Subcutaneous preadipocyte (primary cell): ENCODE results near the gene RTP2. TPM values are rescaled to one million over a fixed set of nuclear protein-coding genes. Genes with fewer than 3 reads are reported as not detected.

Experiments
- total RNA-seq: library from RNA; depleted of rRNA; stranded (reverse); fragments of >200 nt; gene quantifications from 2 replicates; pipeline ENCODE4 v1.2.3, GENCODE V29; 2012

RTP2 gene, protein sequence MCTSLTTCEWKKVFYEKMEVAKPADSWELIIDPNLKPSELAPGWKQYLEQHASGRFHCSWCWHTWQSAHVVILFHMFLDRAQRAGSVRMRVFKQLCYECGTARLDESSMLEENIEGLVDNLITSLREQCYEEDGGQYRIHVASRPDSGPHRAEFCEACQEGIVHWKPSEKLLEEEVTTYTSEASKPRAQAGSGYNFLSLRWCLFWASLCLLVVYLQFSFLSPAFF
- total RNA-seq = not detected in 2 replicates

DNA sequence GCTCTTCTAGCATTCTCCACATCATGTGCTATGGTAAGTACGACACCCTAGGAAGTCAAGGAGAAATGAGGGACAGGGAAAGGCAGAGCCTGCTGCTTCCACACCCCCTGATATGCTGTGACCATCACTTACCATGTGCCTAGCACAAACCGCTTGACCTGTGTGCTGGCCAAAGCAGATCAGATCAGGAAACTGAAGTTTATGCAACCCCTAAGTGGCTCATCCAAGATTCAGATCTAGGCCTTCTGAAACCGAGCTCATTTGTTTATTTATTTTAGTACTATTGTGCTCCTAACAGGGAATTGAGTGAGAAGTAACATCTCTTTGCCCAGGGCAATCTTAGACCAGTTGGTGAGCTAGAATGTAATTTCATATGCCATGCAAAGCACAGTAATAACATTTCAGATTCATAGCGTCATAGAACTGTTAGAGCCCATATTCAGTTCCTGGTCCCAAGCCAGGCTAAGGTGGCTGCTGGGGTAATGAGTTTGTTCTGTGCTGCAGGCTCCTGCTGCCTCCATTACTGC is at the start of gene RTP2:
RTP2 (minus strand) TSS at position 51 of the 527 bp plus-strand sequence. CDS start 429 bp downstream, outside the sequence.

DNA sequence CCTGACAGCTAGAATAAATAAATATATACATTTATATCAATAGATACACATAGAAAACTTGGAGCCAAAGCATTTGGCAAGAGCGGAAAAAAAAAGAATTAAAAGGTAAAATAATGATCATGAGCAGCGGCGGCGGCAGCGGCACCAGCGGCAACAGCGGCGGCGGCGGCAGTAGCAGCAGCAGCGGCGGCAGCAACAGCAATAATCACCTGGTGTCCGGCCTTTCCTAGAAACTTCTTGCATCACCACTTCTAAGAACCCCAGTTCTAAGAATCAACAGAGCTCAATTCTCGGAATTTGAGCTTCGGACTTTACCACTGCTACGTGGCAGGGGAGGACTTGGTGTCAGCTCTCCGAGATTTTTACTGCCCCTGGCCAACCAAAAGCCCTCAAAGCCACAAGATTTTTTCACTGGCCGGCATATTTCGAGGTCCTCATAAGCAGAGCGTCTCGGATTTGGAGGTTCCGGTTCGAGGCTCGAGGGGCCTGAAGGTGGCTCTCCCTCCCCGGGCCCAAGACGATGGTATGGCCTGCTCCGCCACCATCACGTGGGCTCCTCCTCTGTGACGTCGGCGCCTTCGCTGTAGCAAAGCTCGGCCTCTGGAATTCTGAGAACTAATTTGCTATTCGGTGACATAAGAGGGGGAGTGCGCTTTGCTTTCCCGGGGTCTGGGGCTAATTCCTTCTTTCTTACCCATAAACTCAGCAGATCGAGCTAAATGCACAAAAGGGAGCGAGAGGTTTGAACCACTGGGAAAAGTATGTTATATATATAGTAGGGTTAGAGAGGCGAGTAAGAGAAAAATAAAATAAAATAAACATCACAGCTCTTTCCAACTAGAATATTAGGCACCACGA is 43.1 kb upstream of the RTP2 start, which contains the start of gene BCL6:
BCL6 (minus strand) TSS at position 268 of the 858 bp plus-strand sequence. CDS start 11,775 bp downstream, outside the sequence.

DNA sequence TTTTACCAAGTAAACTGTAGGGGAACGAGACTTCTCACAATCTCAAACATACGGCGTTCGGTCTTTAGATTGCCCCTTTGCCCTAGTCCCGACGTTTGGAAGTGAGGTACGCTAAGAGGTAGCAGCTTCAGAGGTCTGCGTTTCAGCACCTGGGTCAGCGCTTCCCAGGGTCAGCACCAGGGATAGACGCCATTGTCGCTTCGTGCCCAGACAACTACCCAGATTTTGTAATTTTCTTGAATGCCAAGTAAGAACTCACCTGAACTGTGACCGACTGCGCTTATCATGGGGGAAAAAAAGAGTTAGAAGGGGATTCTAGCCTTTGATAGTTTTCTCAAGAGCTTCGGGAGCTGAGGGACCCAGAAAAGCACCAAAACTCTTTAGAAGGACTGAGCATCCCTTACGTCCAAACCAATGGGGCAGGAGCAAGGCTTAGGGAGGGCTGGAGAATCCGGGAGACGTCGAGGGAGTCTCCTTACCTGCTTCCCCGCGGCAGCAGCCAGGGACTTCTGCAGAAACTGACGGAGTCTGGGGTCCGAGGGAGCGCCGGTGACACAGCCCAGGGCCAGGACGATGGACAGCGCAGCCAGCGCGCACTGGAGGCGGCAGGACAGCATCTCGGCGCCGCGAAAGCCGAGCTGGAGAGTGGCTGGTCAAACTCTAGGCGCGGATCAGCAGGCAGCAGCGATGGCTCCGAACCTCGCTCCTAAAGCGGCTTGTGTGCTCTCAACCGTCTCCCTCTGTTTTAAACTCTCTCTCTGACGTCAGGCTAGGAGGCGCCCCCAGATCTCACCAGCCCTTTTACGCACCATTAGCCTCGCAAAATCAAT is 32.5 kb downstream of the RTP2 start, which contains the start of gene SST:
SST (minus strand) TSS at position 720 of the 830 bp plus-strand sequence; CDS start at position 617, 103 bp downstream.

Other genes starting within 250 kb of the RTP2 start
- gene SST, start 32.2 kb downstream of the RTP2 start, total RNA-seq = not detected in 2 replicates
- gene BCL6, start 42.9 kb upstream of the RTP2 start, total RNA-seq = 19.7 and 27.6 TPM in 2 replicates